Neural cell (in vitro differentiated cells): Measurements from ENCODE around the gene LEO1. TPM values are rescaled to one million over a fixed set of nuclear protein-coding genes. Genes with fewer than 3 reads are reported as not detected.

Experiments
- H2AFZ ChIP-seq: fragments of 200-600, 300-800 bp; sonication (generic), shearing (Covaris generic); 2 replicates; pipeline ENCODE4 v1.6.0; 2014; ENCODE audit warnings: low read depth, mild to moderate bottlenecking, antibody characterized with exemption, low read length, moderate library complexity
- H3F3A ChIP-seq: fragments of 200-600 bp; shearing (Covaris generic); 2 replicates; pipeline ENCODE4 v1.6.1; 2016; ENCODE audit warnings: mild to moderate bottlenecking, moderate library complexity, mixed read lengths, antibody characterized with exemption, low read length; ENCODE audit not compliant: insufficient read depth, poor library complexity, severe bottlenecking
- H3K27ac ChIP-seq: fragments of 200-600, 300-800 bp; sonication (generic), shearing (Covaris generic); 2 replicates; pipeline ENCODE4 v1.5.1; 2014; ENCODE audit warnings: mild to moderate bottlenecking, low read length, moderate library complexity
- H3K27me3 ChIP-seq: fragments of 300-800, 200-600 bp; sonication (generic), shearing (Covaris generic); 2 replicates; pipeline ENCODE4 v1.6.0; 2014; ENCODE audit warnings: mild to moderate bottlenecking, low read depth, low read length, moderate library complexity; ENCODE audit not compliant: insufficient read depth
- H3K36me3 ChIP-seq: fragments of 300-800, 200-600 bp; sonication (generic), shearing (Covaris generic); 2 replicates; pipeline ENCODE4 v1.5.1; 2014; ENCODE audit warnings: mild to moderate bottlenecking, antibody characterized with exemption, low read length, moderate library complexity; ENCODE audit not compliant: insufficient read depth
- H3K4me2 ChIP-seq: fragments of 300-800, 200-600 bp; sonication (generic), shearing (Covaris generic); 2 replicates; pipeline ENCODE4 v1.6.0; 2014; ENCODE audit warnings: mild to moderate bottlenecking, low read length
- H3K4me3 ChIP-seq: fragments of 300-800, 200-600 bp; sonication (generic), shearing (Covaris generic); 2 replicates; pipeline ENCODE4 v1.5.1; 2014; ENCODE audit warnings: mild to moderate bottlenecking, low read length, moderate library complexity
- H3K79me2 ChIP-seq: fragments of 200-600 bp; shearing (Covaris generic); replicated peaks from 2 replicates; pipeline ENCODE4 v1.6.0; 2014; ENCODE audit warnings: mild to moderate bottlenecking, low read length, moderate library complexity; ENCODE audit not compliant: insufficient read depth
- H3K9ac ChIP-seq: fragments of 300-800, 200-600 bp; sonication (generic), shearing (Covaris generic); 2 replicates; pipeline ENCODE4 v1.6.1; 2016; ENCODE audit warnings: mild to moderate bottlenecking, low read length, mixed read lengths
- H3K9me2 ChIP-seq: fragments of 200-600 bp; shearing (Covaris generic); 2 replicates; pipeline ENCODE4 v1.6.1; 2016; ENCODE audit warnings: mild to moderate bottlenecking, low read length, mixed read lengths; ENCODE audit not compliant: insufficient read depth
- H3K9me3 ChIP-seq: fragments of 200-600, 300-800 bp; sonication (generic), shearing (Covaris generic); 2 replicates; pipeline ENCODE4 v1.6.1; 2016; ENCODE audit warnings: mild to moderate bottlenecking, mixed run types, low read length, moderate library complexity, mixed read lengths
- H4K20me1 ChIP-seq: fragments of 200-600 bp; shearing (Covaris generic); 2 replicates; pipeline ENCODE4 v1.6.1; 2016; ENCODE audit warnings: mild to moderate bottlenecking, mixed run types; ENCODE audit not compliant: insufficient read depth
- CTCF ChIP-seq: fragments of 450-650 bp; IDR thresholded peaks from 2 replicates; pipeline ENCODE4 v1.5.1; 2014; ENCODE audit warnings: antibody characterized with exemption, mild to moderate bottlenecking, moderate library complexity; ENCODE audit not compliant: poor library complexity, severe bottlenecking
- EP300 ChIP-seq: fragments of 450-650 bp; conservative IDR thresholded peaks from 2 replicates; pipeline ENCODE4 v1.6.1; 2014; ENCODE audit warnings: antibody characterized with exemption, mild to moderate bottlenecking, moderate library complexity; ENCODE audit not compliant: poor library complexity, severe bottlenecking
- EZH2 ChIP-seq: fragments of 200-600, 300-800 bp; shearing (Covaris generic), sonication (generic); IDR thresholded peaks from 2 replicates; pipeline ENCODE4 v1.6.1; 2014; ENCODE audit warnings: antibody characterized with exemption, low read length, borderline replicate concordance, mild to moderate bottlenecking; ENCODE audit not compliant: insufficient read depth, poor library complexity, severe bottlenecking
- MXI1 ChIP-seq: fragments of 450-650 bp; conservative IDR thresholded peaks from 2 replicates; pipeline ENCODE4 v1.6.1; 2014; ENCODE audit warnings: antibody characterized with exemption, mild to moderate bottlenecking; ENCODE audit not compliant: poor library complexity, severe bottlenecking
- POLR2AphosphoS5 ChIP-seq: IDR thresholded peaks from 2 replicates; pipeline ENCODE4 v1.6.1; 2012
- RAD21 ChIP-seq: fragments of 450-650 bp; conservative IDR thresholded peaks from 2 replicates; pipeline ENCODE4 v1.6.1; 2014; ENCODE audit warnings: antibody characterized with exemption, mild to moderate bottlenecking, moderate library complexity
- REST ChIP-seq: IDR thresholded peaks from 2 replicates; pipeline ENCODE4 v1.6.1; 2012; ENCODE audit warnings: borderline replicate concordance
- SMC3 ChIP-seq: fragments of 450-650 bp; conservative IDR thresholded peaks from 2 replicates; pipeline ENCODE4 v1.6.1; 2014; ENCODE audit warnings: antibody characterized with exemption, mild to moderate bottlenecking, moderate library complexity; ENCODE audit not compliant: poor library complexity
- TAF1 ChIP-seq: IDR thresholded peaks from 2 replicates; pipeline ENCODE4 v1.6.1; 2012; ENCODE audit warnings: low read depth
- polyA plus RNA-seq: library from polyadenylated mRNA; depleted of rRNA; stranded (reverse); fragments of >200 nt; gene quantifications from 2 replicates; pipeline ENCODE4 v1.2.3, GENCODE V29; 2014

LEO1 gene
- polyA plus RNA-seq, 1 donor from 2014 or later, result 30.3 TPM

GRCh38 chr15:51973220-51973619 lies 1.6 kb upstream of the LEO1 start:
- Histone ChIP-seq H3K9me3 (no peaks in the 10 kb centered on the region), H3K4me2 (no peak overlapping the region), H3K27ac (no peak overlapping the region), H3K79me2 (peaks cover 25% of the 10 kb centered on the region), H3K36me3 (no peaks in the 10 kb centered on the region), H3F3A (no peaks in the 10 kb centered on the region), H3K9me2 (no peaks in the 10 kb centered on the region), H2AFZ (no peak overlapping the region), H3K4me3 (no peak overlapping the region), H4K20me1 (no peaks in the 10 kb centered on the region), H3K9ac (no peak overlapping the region), H3K27me3 (no peaks in the 10 kb centered on the region)
- TF ChIP-seq RAD21 (no peak), REST (no peak), SMC3 (no peak), TAF1 (no peak), MXI1 (no peak), EP300 (no peak), CTCF (no peak), EZH2 (no peak), POLR2AphosphoS5 (no peak)

- H3K4me2 ChIP-seq, result peak overlapping the region; percentile 83
Measured at GRCh38 chr15:51971032-51971374, 575 bp downstream of the LEO1 start.

More at GRCh38 chr15:51971032-51971374, 575 bp downstream of the LEO1 start:
- Histone ChIP-seq H3K36me3 (no peaks in the 10 kb centered on the region), H3K9ac (peak overlapping the region; percentile 98), H3K27me3 (no peaks in the 10 kb centered on the region), H3K9me3 (no peaks in the 10 kb centered on the region), H3K4me3 (peak overlapping the region; percentile 77), H3K9me2 (no peaks in the 10 kb centered on the region), H3K27ac (peak overlapping the region; percentile 99), H4K20me1 (no peaks in the 10 kb centered on the region), H2AFZ (peak overlapping the region; percentile 87), H3K79me2 (peaks cover 32% of the 10 kb centered on the region), H3F3A (no peaks in the 10 kb centered on the region)
- no peak for TF ChIP-seq EZH2
- no peak for TF ChIP-seq MXI1
